Liver (tissue), 3 donors: ENCODE results near the gene DDX4.

Experiments
- EGR1 ChIP-seq, 2 donors: IDR thresholded peaks; 2 replicates each; pipeline ENCODE4 v1.6.1; 2016 to 2018; ENCODE audit warnings: antibody characterized with exemption in 2 of 2, low read depth in 2 of 2
- FOXA1 ChIP-seq: IDR thresholded peaks from 2 replicates; pipeline ENCODE4 v1.6.1; 2016; ENCODE audit warnings: antibody characterized with exemption
- FOXA2 ChIP-seq: IDR thresholded peaks from 2 replicates; pipeline ENCODE4 v1.6.1; 2016; ENCODE audit warnings: antibody characterized with exemption
- HNF4G ChIP-seq: IDR thresholded peaks from 2 replicates; pipeline ENCODE4 v1.6.1; 2016; ENCODE audit warnings: antibody characterized with exemption
- JUND ChIP-seq, 2 donors: IDR thresholded peaks; 2 replicates each; pipeline ENCODE4 v1.6.1; 2016; ENCODE audit warnings: antibody characterized with exemption in 2 of 2
- RAD21 ChIP-seq, 2 donors: IDR thresholded peaks; 2 replicates each; pipeline ENCODE4 v1.6.1; 2016; ENCODE audit warnings: antibody characterized with exemption in 2 of 2, mild to moderate bottlenecking in 2 of 2
- SP1 ChIP-seq: IDR thresholded peaks from 2 replicates; pipeline ENCODE4 v1.6.1; 2018; ENCODE audit warnings: antibody characterized with exemption, mild to moderate bottlenecking
- TAF1 ChIP-seq: conservative IDR thresholded peaks from 2 replicates; pipeline ENCODE4 v1.6.1; 2016; ENCODE audit warnings: antibody characterized with exemption, mild to moderate bottlenecking
- YY1 ChIP-seq: IDR thresholded peaks from 2 replicates; pipeline ENCODE4 v1.6.1; 2016; ENCODE audit warnings: antibody characterized with exemption, mild to moderate bottlenecking
- TF ChIP-seq, protein P1 (sequence below): fragments of 150-350 bp; IDR thresholded peaks from 2 replicates; pipeline ENCODE4 v1.5.1; 2017; ENCODE audit warnings: improper control_type of control experiment, low read depth, low read length; ENCODE audit not compliant: missing input control
- TF ChIP-seq, protein P2 (sequence below): IDR thresholded peaks from 2 replicates; pipeline ENCODE4 v1.6.1; 2016; ENCODE audit warnings: antibody characterized with exemption
- TF ChIP-seq, protein P3 (sequence below): IDR thresholded peaks from 2 replicates; pipeline ENCODE4 v1.6.1; 2016; ENCODE audit warnings: antibody characterized with exemption
- TF ChIP-seq, protein P4 (sequence below): IDR thresholded peaks from 2 replicates; pipeline ENCODE4 v1.6.1; 2016; ENCODE audit warnings: antibody characterized with exemption
- donor health status: healthy.
- donor health status: healthy.

DNA sequence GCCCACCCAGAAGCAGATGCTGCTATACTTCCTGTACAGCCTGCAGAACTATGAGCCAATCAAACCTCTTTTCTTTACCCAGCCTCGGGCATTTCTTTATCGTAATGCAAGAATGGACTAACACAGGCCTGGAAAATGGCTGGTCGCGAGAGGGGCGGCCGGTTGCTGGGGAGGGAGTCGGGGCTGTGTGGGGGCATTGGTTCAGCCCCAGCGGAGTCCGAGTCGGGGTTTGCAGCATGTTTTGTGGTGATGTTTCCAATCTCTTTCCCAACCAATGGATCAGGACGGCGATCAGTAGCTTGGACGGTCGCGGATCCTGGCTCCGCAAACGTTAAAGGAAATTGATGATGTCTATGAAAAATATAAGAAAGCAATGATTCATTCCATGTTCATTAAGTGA is 94.6 kb downstream of the DDX4 start:
- TF ChIP-seq, protein P1, sequence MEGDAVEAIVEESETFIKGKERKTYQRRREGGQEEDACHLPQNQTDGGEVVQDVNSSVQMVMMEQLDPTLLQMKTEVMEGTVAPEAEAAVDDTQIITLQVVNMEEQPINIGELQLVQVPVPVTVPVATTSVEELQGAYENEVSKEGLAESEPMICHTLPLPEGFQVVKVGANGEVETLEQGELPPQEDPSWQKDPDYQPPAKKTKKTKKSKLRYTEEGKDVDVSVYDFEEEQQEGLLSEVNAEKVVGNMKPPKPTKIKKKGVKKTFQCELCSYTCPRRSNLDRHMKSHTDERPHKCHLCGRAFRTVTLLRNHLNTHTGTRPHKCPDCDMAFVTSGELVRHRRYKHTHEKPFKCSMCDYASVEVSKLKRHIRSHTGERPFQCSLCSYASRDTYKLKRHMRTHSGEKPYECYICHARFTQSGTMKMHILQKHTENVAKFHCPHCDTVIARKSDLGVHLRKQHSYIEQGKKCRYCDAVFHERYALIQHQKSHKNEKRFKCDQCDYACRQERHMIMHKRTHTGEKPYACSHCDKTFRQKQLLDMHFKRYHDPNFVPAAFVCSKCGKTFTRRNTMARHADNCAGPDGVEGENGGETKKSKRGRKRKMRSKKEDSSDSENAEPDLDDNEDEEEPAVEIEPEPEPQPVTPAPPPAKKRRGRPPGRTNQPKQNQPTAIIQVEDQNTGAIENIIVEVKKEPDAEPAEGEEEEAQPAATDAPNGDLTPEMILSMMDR: no peak
- TF ChIP-seq EGR1 (IDR thresholded peaks at IDR 0.05; ENCODE audit: low read depth in 2 of 2): no peak
- TF ChIP-seq FOXA1: no peak
- no peak for TF ChIP-seq TAF1
- TF ChIP-seq, protein P2, sequence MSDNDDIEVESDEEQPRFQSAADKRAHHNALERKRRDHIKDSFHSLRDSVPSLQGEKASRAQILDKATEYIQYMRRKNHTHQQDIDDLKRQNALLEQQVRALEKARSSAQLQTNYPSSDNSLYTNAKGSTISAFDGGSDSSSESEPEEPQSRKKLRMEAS: no peak
- TF ChIP-seq RAD21 (IDR thresholded peaks at IDR 0.05): no peak
- TF ChIP-seq, protein P3, sequence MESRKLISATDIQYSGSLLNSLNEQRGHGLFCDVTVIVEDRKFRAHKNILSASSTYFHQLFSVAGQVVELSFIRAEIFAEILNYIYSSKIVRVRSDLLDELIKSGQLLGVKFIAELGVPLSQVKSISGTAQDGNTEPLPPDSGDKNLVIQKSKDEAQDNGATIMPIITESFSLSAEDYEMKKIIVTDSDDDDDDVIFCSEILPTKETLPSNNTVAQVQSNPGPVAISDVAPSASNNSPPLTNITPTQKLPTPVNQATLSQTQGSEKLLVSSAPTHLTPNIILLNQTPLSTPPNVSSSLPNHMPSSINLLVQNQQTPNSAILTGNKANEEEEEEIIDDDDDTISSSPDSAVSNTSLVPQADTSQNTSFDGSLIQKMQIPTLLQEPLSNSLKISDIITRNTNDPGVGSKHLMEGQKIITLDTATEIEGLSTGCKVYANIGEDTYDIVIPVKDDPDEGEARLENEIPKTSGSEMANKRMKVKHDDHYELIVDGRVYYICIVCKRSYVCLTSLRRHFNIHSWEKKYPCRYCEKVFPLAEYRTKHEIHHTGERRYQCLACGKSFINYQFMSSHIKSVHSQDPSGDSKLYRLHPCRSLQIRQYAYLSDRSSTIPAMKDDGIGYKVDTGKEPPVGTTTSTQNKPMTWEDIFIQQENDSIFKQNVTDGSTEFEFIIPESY: no peak
- TF ChIP-seq SP1: no peak
- TF ChIP-seq JUND (IDR thresholded peaks at IDR 0.05): no peak
- no peak for TF ChIP-seq FOXA2
- TF ChIP-seq, protein P4, sequence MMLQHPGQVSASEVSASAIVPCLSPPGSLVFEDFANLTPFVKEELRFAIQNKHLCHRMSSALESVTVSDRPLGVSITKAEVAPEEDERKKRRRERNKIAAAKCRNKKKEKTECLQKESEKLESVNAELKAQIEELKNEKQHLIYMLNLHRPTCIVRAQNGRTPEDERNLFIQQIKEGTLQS: no peak
- TF ChIP-seq YY1: no peak
- no peak for TF ChIP-seq HNF4G
